Astrocyte (in vitro differentiated cells and primary cell): Measurements from ENCODE around the gene IBA57. TPM values are rescaled to one million over a fixed set of nuclear protein-coding genes. Genes with fewer than 3 reads are reported as not detected.

Experiments
- DNase-seq: peaks from one replicate; pipeline ENCODE4 v3.0.0-alpha.2; 2010; ENCODE audit warnings: low read depth
- FAIRE-seq: peaks from 2 replicates; lab custom pipeline; 2011; peaks lifted over from hg19 to GRCh38; lab: Jason Lieb, UNC
- H2AFZ ChIP-seq: 2 replicates; pipeline ENCODE4 v1.6.0; 2012; ENCODE audit warnings: low read depth, low read length, inconsistent platforms
- H3K27ac ChIP-seq: 2 replicates; pipeline ENCODE4 v1.5.1; 2011; ENCODE audit warnings: low read depth, low read length, inconsistent platforms
- H3K27me3 ChIP-seq: 2 replicates; pipeline ENCODE4 v1.6.0; 2011; ENCODE audit warnings: low read length, inconsistent platforms; ENCODE audit not compliant: insufficient read depth
- H3K36me3 ChIP-seq: 2 replicates; pipeline ENCODE4 v1.5.1; 2011; ENCODE audit warnings: low read length, inconsistent platforms; ENCODE audit not compliant: insufficient read depth
- H3K4me1 ChIP-seq: 2 replicates; pipeline ENCODE4 v1.5.1; 2011; ENCODE audit warnings: low read length, inconsistent platforms; ENCODE audit not compliant: insufficient read depth
- H3K4me2 ChIP-seq: 2 replicates; pipeline ENCODE4 v1.6.0; 2012; ENCODE audit warnings: low read length, inconsistent platforms
- H3K4me3 ChIP-seq: 2 replicates; pipeline ENCODE4 v1.5.1; 2011; ENCODE audit warnings: low read depth, mild to moderate bottlenecking, low read length, inconsistent platforms; ENCODE audit not compliant: insufficient read depth
- H3K79me2 ChIP-seq: 2 replicates; pipeline ENCODE4 v1.6.0; 2012; ENCODE audit warnings: mild to moderate bottlenecking, low read length, inconsistent platforms; ENCODE audit not compliant: insufficient read depth
- H3K9ac ChIP-seq: 2 replicates; pipeline ENCODE4 v1.6.0; 2012; ENCODE audit warnings: mild to moderate bottlenecking, low read length, inconsistent platforms
- H3K9me3 ChIP-seq: 2 replicates; pipeline ENCODE4 v1.5.1; 2012; ENCODE audit warnings: low read depth, mild to moderate bottlenecking, low read length, inconsistent platforms; ENCODE audit not compliant: insufficient read depth
- H4K20me1 ChIP-seq: 2 replicates; pipeline ENCODE4 v1.6.0; 2012; ENCODE audit warnings: low read length, inconsistent platforms; ENCODE audit not compliant: insufficient read depth
- H3K27ac Mint-ChIP-seq: one replicate; pipeline ENCODE4 v1.8.0; 2021; ENCODE audit warnings: mild to moderate bottlenecking, mixed read lengths; ENCODE audit not compliant: unreplicated experiment
- H3K27me3 Mint-ChIP-seq: one replicate; pipeline ENCODE4 v1.8.0; 2021; ENCODE audit warnings: low read depth, mixed read lengths; ENCODE audit not compliant: unreplicated experiment
- H3K36me3 Mint-ChIP-seq: one replicate; pipeline ENCODE4 v1.8.0; 2021; ENCODE audit warnings: low read depth, mixed read lengths; ENCODE audit not compliant: unreplicated experiment
- H3K4me1 Mint-ChIP-seq: one replicate; pipeline ENCODE4 v1.8.0; 2021; ENCODE audit warnings: low read depth, mixed read lengths; ENCODE audit not compliant: unreplicated experiment
- H3K4me3 Mint-ChIP-seq: one replicate; pipeline ENCODE4 v1.8.0; 2021; ENCODE audit warnings: mild to moderate bottlenecking, moderate library complexity, mixed read lengths; ENCODE audit not compliant: unreplicated experiment
- H3K9me3 Mint-ChIP-seq: one replicate; pipeline ENCODE4 v1.8.0; 2021; ENCODE audit warnings: mild to moderate bottlenecking, mixed read lengths; ENCODE audit not compliant: unreplicated experiment
- CTCF ChIP-seq: IDR thresholded peaks from 2 replicates; pipeline ENCODE4 v1.5.1; 2011; ENCODE audit warnings: low read depth, mild to moderate bottlenecking, inconsistent platforms, low read length, moderate library complexity; ENCODE audit not compliant: insufficient read depth
- EZH2 ChIP-seq: IDR thresholded peaks from 2 replicates; pipeline ENCODE4 v1.6.1; 2012; ENCODE audit warnings: mild to moderate bottlenecking, low read length, inconsistent platforms; ENCODE audit not compliant: insufficient read depth
- total RNA-seq: library from RNA; stranded (reverse); gene quantifications from 2 replicates; pipeline ENCODE4 v1.2.1, GENCODE V29; 2021

Gene IBA57
- total RNA-seq, 1 donor from 2014 or later = 4.9 TPM

- no peak for TF ChIP-seq EZH2
- no peak for TF ChIP-seq CTCF
- Histone ChIP-seq H3K27ac (no peak overlapping the region), H4K20me1 (no peaks in the 10 kb centered on the region), H3K4me3 (no peak overlapping the region), H3K27me3 (peaks cover 7% of the 10 kb centered on the region), H2AFZ (no peak overlapping the region), H3K9me3 (no peaks in the 10 kb centered on the region), H3K4me1 (no peaks in the 10 kb centered on the region), H3K79me2 (no peaks in the 10 kb centered on the region), H3K4me2 (no peak overlapping the region), H3K36me3 (no peaks in the 10 kb centered on the region), H3K9ac (no peak overlapping the region)
- no peaks in the 10 kb centered on the region for H3K9me3 Mint-ChIP-seq
- no peak overlapping the region for H3K4me3 Mint-ChIP-seq
- DNase-seq = no peak
- peaks cover 8% of the 10 kb centered on the region for H3K36me3 Mint-ChIP-seq
- H3K27me3 Mint-ChIP-seq = peaks cover 7% of the 10 kb centered on the region
- no peaks in the 10 kb centered on the region for H3K4me1 Mint-ChIP-seq
- H3K27ac Mint-ChIP-seq = no peak overlapping the region
- FAIRE-seq = no peak
Observed at GRCh38 chr1:228215663-228216116, 50.1 kb downstream of the IBA57 start.

GRCh38 chr1:228216371-228217320, 51.0 kb downstream of the IBA57 start:
- H3K4me2 ChIP-seq = no peak overlapping the region
- no peak overlapping the region for H3K27ac ChIP-seq
- no peaks in the 10 kb centered on the region for H4K20me1 ChIP-seq
- DNase-seq (no peak), FAIRE-seq (no peak)
- H3K4me3 Mint-ChIP-seq = no peak overlapping the region
- no peaks in the 10 kb centered on the region for H3K36me3 ChIP-seq
- H3K9ac ChIP-seq = no peak overlapping the region
- TF ChIP-seq EZH2 (no peak), CTCF (no peak)
- H3K4me1 Mint-ChIP-seq = no peaks in the 10 kb centered on the region
- H3K27ac Mint-ChIP-seq = no peak overlapping the region
- H3K27me3 Mint-ChIP-seq = no peaks in the 10 kb centered on the region
- no peaks in the 10 kb centered on the region for H3K79me2 ChIP-seq
- H3K9me3 ChIP-seq = no peaks in the 10 kb centered on the region
- no peak overlapping the region for H3K4me3 ChIP-seq
- no peaks in the 10 kb centered on the region for H3K4me1 ChIP-seq
- H3K9me3 Mint-ChIP-seq = no peaks in the 10 kb centered on the region
- peaks cover 9% of the 10 kb centered on the region for H3K36me3 Mint-ChIP-seq
- H2AFZ ChIP-seq = no peak overlapping the region
- H3K27me3 ChIP-seq = peaks cover 7% of the 10 kb centered on the region
